ENCODE results near the gene SERPINA4.

GRCh38 chr14:94614802-94615201 is 53.6 kb downstream of the SERPINA4 start:
- TF ChIP-seq ZFP3 (CRISPR knock-in tag; IDR thresholded peaks at IDR 0.05) (no peak), ISL1 (CRISPR knock-in tag; IDR thresholded peaks at IDR 0.05) (no peak), PATZ1 (CRISPR knock-in tag; IDR thresholded peaks at IDR 0.05; ENCODE audit: borderline replicate concordance) (no peak)
